Astrocyte of the spinal cord (primary cell): ENCODE data around the gene NTN4.
"Not testable (repeated sequence)": the region's sequence is repeated elsewhere in the genome, so short reads cannot be mapped to it uniquely, and the experiment has no call there.

ENCODE experiments used
- DNase-seq: peaks from one replicate; pipeline ENCODE4 v3.0.0; 2011; ENCODE audit warnings: low read depth, low spot score
- H3K4me3 ChIP-seq: 2 replicates; pipeline ENCODE4 v1.5.1; 2011; ENCODE audit warnings: low read depth, mild to moderate bottlenecking, low read length, moderate library complexity
- in situ Hi-C: cut with HindIII; loops from 2 replicates; pipeline ENCODE4 v1.10.0; 2017; ENCODE audit warnings: low sequenced_read_pairs
- TF ChIP-seq, protein P1 (sequence below): IDR thresholded peaks from 2 replicates; pipeline ENCODE4 v1.5.1; 2012; ENCODE audit warnings: low read depth, mild to moderate bottlenecking, low read length, inconsistent platforms

Gene NTN4

GRCh38 chr12:95755261-95755865 lies 35.2 kb downstream of the NTN4 start:
- H3K4me3 ChIP-seq, result no peak overlapping the region
- TF ChIP-seq, protein P1, sequence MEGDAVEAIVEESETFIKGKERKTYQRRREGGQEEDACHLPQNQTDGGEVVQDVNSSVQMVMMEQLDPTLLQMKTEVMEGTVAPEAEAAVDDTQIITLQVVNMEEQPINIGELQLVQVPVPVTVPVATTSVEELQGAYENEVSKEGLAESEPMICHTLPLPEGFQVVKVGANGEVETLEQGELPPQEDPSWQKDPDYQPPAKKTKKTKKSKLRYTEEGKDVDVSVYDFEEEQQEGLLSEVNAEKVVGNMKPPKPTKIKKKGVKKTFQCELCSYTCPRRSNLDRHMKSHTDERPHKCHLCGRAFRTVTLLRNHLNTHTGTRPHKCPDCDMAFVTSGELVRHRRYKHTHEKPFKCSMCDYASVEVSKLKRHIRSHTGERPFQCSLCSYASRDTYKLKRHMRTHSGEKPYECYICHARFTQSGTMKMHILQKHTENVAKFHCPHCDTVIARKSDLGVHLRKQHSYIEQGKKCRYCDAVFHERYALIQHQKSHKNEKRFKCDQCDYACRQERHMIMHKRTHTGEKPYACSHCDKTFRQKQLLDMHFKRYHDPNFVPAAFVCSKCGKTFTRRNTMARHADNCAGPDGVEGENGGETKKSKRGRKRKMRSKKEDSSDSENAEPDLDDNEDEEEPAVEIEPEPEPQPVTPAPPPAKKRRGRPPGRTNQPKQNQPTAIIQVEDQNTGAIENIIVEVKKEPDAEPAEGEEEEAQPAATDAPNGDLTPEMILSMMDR, result no peak
- no peak for DNase-seq
- in situ Hi-C loops, result no loop called here

DNA sequence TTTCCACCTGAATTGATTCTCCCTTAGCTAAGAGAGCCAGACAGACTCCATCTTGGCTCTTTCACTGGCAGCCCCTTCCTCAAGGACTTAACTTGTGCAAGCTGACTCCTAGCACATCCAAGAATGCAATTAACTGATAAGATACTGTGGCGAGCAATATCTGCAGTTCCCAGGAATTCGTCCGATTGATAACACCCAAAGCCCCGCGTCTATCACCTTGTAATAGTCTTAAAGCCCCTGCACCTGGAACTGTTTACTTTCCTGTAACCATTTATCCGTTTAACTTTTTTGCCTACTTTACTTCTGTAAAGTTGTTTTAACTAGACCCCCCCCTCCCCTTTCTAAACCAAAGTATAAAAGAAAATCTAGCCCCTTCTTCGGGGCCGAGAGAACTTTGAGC lies 44.5 kb downstream of the NTN4 start:
- DNase-seq, H3K4me3 ChIP-seq, in situ Hi-C loops: not testable (repeated sequence)

GRCh38 chr12:95742586-95742985 lies 48.0 kb downstream of the NTN4 start:
- no peak overlapping the region for H3K4me3 ChIP-seq
- in situ Hi-C loops, result no loop called here
- TF ChIP-seq, protein P1, result no peak
- no peak for DNase-seq

GRCh38 chr12:95741635-95742034 lies 48.9 kb downstream of the NTN4 start:
- DNase-seq, result no peak
- no peak overlapping the region for H3K4me3 ChIP-seq
- TF ChIP-seq, protein P1, result no peak
- in situ Hi-C loops, result no loop called here

DNA sequence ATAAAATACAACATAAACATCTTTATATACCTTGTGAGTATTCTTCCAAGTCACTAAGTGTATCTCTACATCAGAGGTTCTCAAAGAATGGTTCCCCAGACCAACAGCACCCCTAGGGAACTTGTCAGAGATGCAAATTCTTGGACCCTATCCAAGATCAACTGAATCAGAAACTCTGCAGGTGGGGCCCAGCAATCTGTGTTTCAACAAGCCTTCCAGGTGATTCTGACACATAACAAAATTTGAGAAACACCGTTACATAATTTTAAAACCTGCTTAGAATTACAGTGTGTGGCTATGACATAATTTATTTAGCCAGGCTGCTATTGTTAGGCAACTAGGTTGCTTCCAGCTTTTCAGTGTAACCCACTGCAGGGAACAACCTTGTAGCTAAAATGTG lies 49.8 kb downstream of the NTN4 start:
- in situ Hi-C loops, result no loop called here
- TF ChIP-seq, protein P1, result no peak
- DNase-seq, result no peak

GRCh38 chr12:95739561-95740313 lies 50.8 kb downstream of the NTN4 start:
- in situ Hi-C loops, result no loop called here
- DNase-seq, result no peak
- TF ChIP-seq, protein P1, result no peak
- no peak overlapping the region for H3K4me3 ChIP-seq

More for the DNA sequence above, 49.8 kb downstream of the NTN4 start:
- H3K4me3 ChIP-seq, result no peak overlapping the region

DNA sequence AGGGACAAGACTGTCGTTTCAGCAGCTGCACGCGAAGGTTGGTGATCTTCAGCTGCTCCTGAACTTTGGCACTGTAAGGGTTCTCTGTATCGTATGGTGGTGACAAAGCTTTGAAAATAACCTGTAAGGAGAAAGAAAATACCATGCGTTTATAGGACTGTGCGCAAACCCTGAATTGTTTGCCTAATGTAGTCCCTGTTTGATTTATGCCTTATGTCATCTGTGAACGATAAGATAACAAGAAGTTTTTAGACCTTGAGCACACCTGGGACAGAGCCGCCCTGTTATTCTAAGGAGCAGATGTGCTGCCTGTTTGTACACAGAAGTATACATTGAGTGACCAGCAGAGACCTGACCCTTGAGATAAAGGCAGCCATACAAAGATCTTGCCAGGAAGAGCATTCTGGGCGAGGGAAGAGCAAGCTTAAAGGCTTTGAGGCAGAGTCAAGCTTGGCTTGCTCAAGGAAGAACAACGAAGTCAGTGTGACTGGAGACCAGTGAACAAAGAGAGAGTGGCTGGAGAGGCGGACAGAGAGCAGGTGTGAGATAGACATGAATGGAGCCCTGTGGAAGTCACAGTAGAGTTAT lies 52.4 kb downstream of the NTN4 start:
- TF ChIP-seq, protein P1, result no peak
- in situ Hi-C loops, result no loop called here
- no peak overlapping the region for H3K4me3 ChIP-seq
- DNase-seq, result no peak
